T-cell (primary cell): ENCODE measurements around the gene OR2T27. TPM values are rescaled to one million over a fixed set of nuclear protein-coding genes. Genes with fewer than 3 reads are reported as not detected.

Source experiments
- ATAC-seq, 4 experiments: fragments of 200-7000 bp in 3 of 4; fragments of 150-1000 bp in 1 of 4; cut with Tn5 transposase; replicated peaks in 1 of 4; 1 replicate in 3 of 4; 2 replicates in 1 of 4; pipeline ENCODE4 v1.10.0; 2021; ENCODE audit warnings: moderate library complexity in 3 of 4, mild to moderate bottlenecking in 2 of 4, moderate number of reproducible peaks in 1 of 4
- CTCF ChIA-PET, 2 donors: fragments of 300-600 bp; sonication (Branson Sonifier 250); formaldehyde crosslinking; loops; one replicate each; lab custom pipeline; 2022; ENCODE audit warnings: antibody characterized with exemption in 2 of 2; lab: Charles Lee
- POLR2A ChIA-PET, 2 donors: fragments of 300-600 bp; sonication (Branson Sonifier 250); formaldehyde crosslinking; loops; one replicate each; lab custom pipeline; 2022; ENCODE audit warnings: antibody characterized with exemption in 2 of 2; lab: Charles Lee
- DNase-seq, 35 experiments: peaks; one replicate each; pipeline versions ENCODE4 v3.0.0 to v3.0.0-alpha.2; 2013 to 2023
- H3K27ac ChIP-seq: one replicate; pipeline ENCODE4 v1.5.1; 2013; ENCODE audit warnings: low read length
- H3K27me3 ChIP-seq, 2 experiments: replicated peaks in 1 of 2; 1 replicate in 1 of 2; 2 replicates in 1 of 2; pipeline versions ENCODE4 v1.6.1 to v1.7.0; 2013; ENCODE audit warnings: low read length in 1 of 2, mixed read lengths in 1 of 2; ENCODE audit not compliant: control insufficient read depth in 2 of 2, insufficient read depth in 2 of 2; ENCODE audit errors: extremely low read depth in 1 of 2
- H3K36me3 ChIP-seq, 2 donors: 1 replicate in 1 of 2; 2 replicates in 1 of 2; pipeline versions ENCODE4 v1.6.1 to v1.7.0; 2013; ENCODE audit warnings: low read length in 1 of 2; ENCODE audit not compliant: control insufficient read depth in 2 of 2, insufficient read depth in 1 of 2; ENCODE audit errors: extremely low read depth in 1 of 2
- H3K4me1 ChIP-seq, 2 experiments: 1 replicate in 1 of 2; 2 replicates in 1 of 2; pipeline versions ENCODE4 v1.6.1 to v1.7.0; 2013; ENCODE audit warnings: low read length in 2 of 2, mixed read lengths in 1 of 2; ENCODE audit not compliant: insufficient read depth in 2 of 2, control insufficient read depth in 1 of 2; ENCODE audit errors: extremely low read depth in 1 of 2
- H3K4me3 ChIP-seq, 2 donors: 1 replicate in 1 of 2; 2 replicates in 1 of 2; pipeline versions ENCODE4 v1.5.1 to v1.7.0; 2013; ENCODE audit warnings: mild to moderate bottlenecking in 2 of 2, low read length in 1 of 2, moderate library complexity in 1 of 2; ENCODE audit not compliant: control insufficient read depth in 1 of 2; ENCODE audit errors: extremely low read depth in 1 of 2
- H3K9me3 ChIP-seq: 2 replicates; pipeline ENCODE4 v1.7.0; 2013
- H3K27ac Mint-ChIP-seq, 2 donors: one replicate each; pipeline ENCODE4 v1.8.0; 2020 to 2021; ENCODE audit warnings: mild to moderate bottlenecking in 2 of 2, mixed read lengths in 2 of 2
- H3K27me3 Mint-ChIP-seq, 2 donors: one replicate each; pipeline ENCODE4 v1.8.0; 2021 to 2022; ENCODE audit warnings: mixed read lengths in 2 of 2
- H3K36me3 Mint-ChIP-seq: one replicate; pipeline ENCODE4 v1.8.0; 2021; ENCODE audit warnings: mixed read lengths
- H3K4me1 Mint-ChIP-seq, 3 donors: one replicate each; pipeline ENCODE4 v1.8.0; 2020 to 2022; ENCODE audit warnings: mixed read lengths in 3 of 3, mild to moderate bottlenecking in 1 of 3
- H3K4me3 Mint-ChIP-seq, 3 donors: one replicate each; pipeline ENCODE4 v1.8.0; 2020 to 2022; ENCODE audit warnings: mild to moderate bottlenecking in 3 of 3, mixed read lengths in 3 of 3, moderate library complexity in 3 of 3
- H3K9me3 Mint-ChIP-seq, 3 donors: one replicate each; pipeline ENCODE4 v1.8.0; 2020 to 2022; ENCODE audit warnings: mixed read lengths in 3 of 3
- WGBS: methylation state at CpG from one replicate; pipeline ENCODE4 v1.1.5; 2013; ENCODE audit warnings: missing lambda C conversion rate; ENCODE audit not compliant: insufficient coverage; 5-methylcytosine and 5-hydroxymethylcytosine counted together
- total RNA-seq, 35 experiments: library from RNA in 6 of 35; stranded (reverse) in 6 of 35; fragments of 120-200 nt in 1 of 35; gene quantifications; one replicate each; pipeline versions ENCODE4 v1.2.1 to v1.2.4 and lab custom pipeline; 2013 to 2026

Gene OR2T27
- total RNA-seq, 5 donors from 2014 or later (not counting 1 experiment from before 2014, with no cell fraction given) = not detected

DNA sequence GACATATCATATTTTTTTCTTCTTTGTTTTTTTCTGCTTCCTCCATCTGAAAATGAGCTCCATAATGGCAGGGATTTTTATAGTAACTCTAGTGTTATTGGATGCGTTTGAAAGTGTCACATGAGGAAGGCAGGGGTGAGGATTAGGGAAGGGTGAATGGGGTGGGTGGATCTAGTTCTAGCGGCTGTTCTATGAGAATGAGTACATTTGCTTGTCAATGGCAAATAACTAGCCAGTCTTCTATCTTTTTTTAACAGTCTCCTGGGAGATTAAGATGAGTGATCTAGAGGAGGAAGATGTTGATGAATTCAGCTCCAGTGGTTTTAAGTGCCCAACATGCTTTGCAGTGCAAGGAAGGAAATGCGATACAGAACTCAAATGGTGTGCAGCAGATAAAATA lies 41.4 kb upstream of the OR2T27 start:
- Mint-ChIP-seq H3K27me3 (peaks cover 19 to 23% of the 10 kb centered on the region in 2 donors), H3K27ac (no peak overlapping the region), H3K4me1 (no peaks in the 10 kb centered on the region), H3K36me3 (peaks cover 3% of the 10 kb centered on the region), H3K4me3 (no peak overlapping the region), H3K9me3 (no peaks in the 10 kb centered on the region)
- POLR2A ChIA-PET = no interaction called here
- H3K36me3 ChIP-seq = no peaks in the 10 kb centered on the region
- no peaks in the 10 kb centered on the region for H3K4me1 ChIP-seq
- WGBS = 81% methylated on average over 2 of the region's 3 CpGs
- no peak overlapping the region for H3K4me3 ChIP-seq
- CTCF ChIA-PET = no interaction called here
- no peaks in the 10 kb centered on the region for H3K9me3 ChIP-seq
- H3K27me3 ChIP-seq = peaks cover 0 to 4% of the 10 kb centered on the region in 2 experiments
- no peak overlapping the region for H3K27ac ChIP-seq
- DNase-seq = no peak
- ATAC-seq = no peak

DNA sequence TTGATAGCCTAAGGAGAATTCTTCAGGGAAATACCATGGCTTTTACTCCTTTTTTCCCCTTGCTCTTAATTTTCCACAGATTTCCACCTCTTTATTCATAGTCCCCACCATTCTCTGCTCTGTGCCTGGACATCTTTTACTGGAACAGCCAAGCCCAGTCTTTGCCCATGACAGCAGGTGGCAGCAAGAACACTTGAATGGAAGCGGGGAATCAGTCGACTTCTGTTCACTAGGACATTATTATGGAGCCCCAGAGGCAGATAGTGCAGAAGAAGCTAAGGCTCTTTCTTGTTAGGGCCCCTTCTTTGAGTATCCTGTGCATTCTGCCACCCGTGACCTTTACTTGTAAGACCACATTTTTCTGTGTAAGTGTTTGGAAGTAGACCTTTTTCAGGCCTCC lies 40.9 kb upstream of the OR2T27 start:
- Mint-ChIP-seq H3K9me3 (no peaks in the 10 kb centered on the region), H3K27ac (no peak overlapping the region), H3K4me3 (no peak overlapping the region), H3K36me3 (peaks cover 3% of the 10 kb centered on the region), H3K4me1 (no peaks in the 10 kb centered on the region), H3K27me3 (peaks cover 19 to 23% of the 10 kb centered on the region in 2 donors)
- Histone ChIP-seq H3K4me3 (no peak overlapping the region), H3K36me3 (no peaks in the 10 kb centered on the region), H3K27me3 (peaks cover 0 to 4% of the 10 kb centered on the region in 2 experiments), H3K9me3 (no peaks in the 10 kb centered on the region), H3K4me1 (no peaks in the 10 kb centered on the region), H3K27ac (no peak overlapping the region)
- DNase-seq (peak in 1 of 35 experiments; percentile 11), ATAC-seq (no peak)
- CTCF ChIA-PET = no interaction called here
- no CpG with 5 or more reads among the region's 3 CpGs for WGBS
- POLR2A ChIA-PET = no interaction called here

DNA sequence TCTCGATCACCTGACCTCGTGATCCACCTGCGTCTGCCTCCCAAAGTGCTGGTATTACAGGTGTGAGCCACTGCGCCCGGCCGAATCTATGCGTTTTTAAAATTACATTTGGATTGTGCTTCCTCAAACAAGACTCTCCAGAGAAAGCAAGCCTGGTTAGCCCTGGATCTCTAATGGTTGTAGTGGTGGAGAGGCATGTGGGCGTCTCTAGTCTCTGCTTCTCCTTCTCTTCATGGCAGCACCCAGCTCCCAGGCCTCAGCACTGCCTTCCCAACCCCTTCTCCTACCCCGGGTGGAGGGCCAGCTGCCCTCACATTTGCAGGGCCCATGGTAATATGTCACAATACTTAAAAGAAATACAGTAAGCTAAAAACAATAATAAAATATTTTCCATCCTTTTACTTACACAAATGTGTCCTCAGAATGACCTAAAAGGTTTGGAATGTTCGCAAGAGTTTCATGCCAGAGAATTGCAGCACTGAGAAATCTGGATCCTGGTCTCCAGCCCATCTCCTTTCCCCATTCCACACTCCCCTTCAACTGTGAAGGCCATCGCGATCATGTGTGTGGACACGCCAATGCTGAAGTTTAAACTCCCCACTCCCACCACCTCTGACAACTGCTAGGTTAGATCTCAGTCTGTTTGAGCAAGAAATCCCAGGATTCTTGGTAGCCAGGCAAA lies 40.3 kb upstream of the OR2T27 start:
- ChIA-PET POLR2A (no interaction called here), CTCF (no interaction called here)
- Histone ChIP-seq H3K36me3 (no peaks in the 10 kb centered on the region), H3K4me3 (no peak overlapping the region), H3K9me3 (no peaks in the 10 kb centered on the region), H3K27me3 (peaks cover 0 to 4% of the 10 kb centered on the region in 2 experiments), H3K4me1 (no peaks in the 10 kb centered on the region), H3K27ac (no peak overlapping the region)
- WGBS = 98% methylated on average over 4 of the region's 13 CpGs
- H3K9me3 Mint-ChIP-seq = no peaks in the 10 kb centered on the region
- no peak overlapping the region for H3K27ac Mint-ChIP-seq
- peaks cover 19 to 23% of the 10 kb centered on the region in 2 donors for H3K27me3 Mint-ChIP-seq
- H3K4me3 Mint-ChIP-seq = no peak overlapping the region
- no peaks in the 10 kb centered on the region for H3K4me1 Mint-ChIP-seq
- no peak for ATAC-seq
- no peak for DNase-seq
- peaks cover 3% of the 10 kb centered on the region for H3K36me3 Mint-ChIP-seq

DNA sequence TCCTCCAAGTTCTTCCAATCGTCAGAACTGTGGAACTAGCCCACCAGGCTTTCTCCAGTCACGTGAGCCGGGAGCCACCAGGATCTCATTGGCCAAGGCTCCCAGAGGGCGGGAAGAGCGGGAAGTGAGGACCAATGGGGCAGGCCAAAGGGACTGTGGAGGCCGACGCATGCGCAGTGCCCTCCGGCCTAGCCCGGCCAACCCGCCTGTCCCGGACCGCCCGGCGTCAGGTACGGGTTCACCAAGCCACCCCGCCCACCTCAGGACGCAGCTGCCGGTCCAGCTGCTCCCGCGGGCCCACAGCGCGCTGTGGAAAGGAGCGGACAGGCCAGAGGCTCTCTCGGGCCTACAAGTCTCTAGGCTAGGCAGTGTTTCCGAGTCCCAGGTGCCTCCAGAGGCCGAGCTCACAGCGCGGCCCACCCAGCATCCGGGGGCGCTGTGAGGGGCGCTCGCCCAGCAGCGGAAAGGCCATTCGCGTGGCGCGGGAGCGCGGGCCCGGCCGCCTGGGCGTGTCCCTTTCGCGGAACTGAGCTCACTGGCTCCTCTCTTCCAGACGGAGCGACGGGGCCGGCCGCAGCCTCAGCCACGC lies 36.3 kb upstream of the OR2T27 start:
- Mint-ChIP-seq H3K36me3 (peaks cover 3% of the 10 kb centered on the region), H3K4me1 (peaks cover 2 to 5% (median 3%) of the 10 kb centered on the region in 3 donors), H3K27me3 (peaks cover 6 to 16% of the 10 kb centered on the region in 2 donors), H3K9me3 (peaks cover 4 to 9% (median 4%) of the 10 kb centered on the region in 3 donors), H3K4me3 (no peak overlapping the region), H3K27ac (no peak overlapping the region)
- ATAC-seq = no peak
- CTCF ChIA-PET = interaction anchor here in 1 of 2 donors (1.1 kb wide), 1 partner anchor 288 kb away, joined by 3 read pairs; no protein-coding TSS in a partner anchor
- H3K4me3 ChIP-seq = no peak overlapping the region
- H3K27ac ChIP-seq = no peak overlapping the region
- WGBS = 90% methylated on average over 51 of the region's 51 CpGs
- H3K4me1 ChIP-seq = no peaks in the 10 kb centered on the region
- H3K9me3 ChIP-seq = no peaks in the 10 kb centered on the region
- H3K36me3 ChIP-seq = no peaks in the 10 kb centered on the region
- H3K27me3 ChIP-seq = peaks cover 0 to 4% of the 10 kb centered on the region in 2 experiments
- no peak for DNase-seq
- POLR2A ChIA-PET = no interaction called here

DNA sequence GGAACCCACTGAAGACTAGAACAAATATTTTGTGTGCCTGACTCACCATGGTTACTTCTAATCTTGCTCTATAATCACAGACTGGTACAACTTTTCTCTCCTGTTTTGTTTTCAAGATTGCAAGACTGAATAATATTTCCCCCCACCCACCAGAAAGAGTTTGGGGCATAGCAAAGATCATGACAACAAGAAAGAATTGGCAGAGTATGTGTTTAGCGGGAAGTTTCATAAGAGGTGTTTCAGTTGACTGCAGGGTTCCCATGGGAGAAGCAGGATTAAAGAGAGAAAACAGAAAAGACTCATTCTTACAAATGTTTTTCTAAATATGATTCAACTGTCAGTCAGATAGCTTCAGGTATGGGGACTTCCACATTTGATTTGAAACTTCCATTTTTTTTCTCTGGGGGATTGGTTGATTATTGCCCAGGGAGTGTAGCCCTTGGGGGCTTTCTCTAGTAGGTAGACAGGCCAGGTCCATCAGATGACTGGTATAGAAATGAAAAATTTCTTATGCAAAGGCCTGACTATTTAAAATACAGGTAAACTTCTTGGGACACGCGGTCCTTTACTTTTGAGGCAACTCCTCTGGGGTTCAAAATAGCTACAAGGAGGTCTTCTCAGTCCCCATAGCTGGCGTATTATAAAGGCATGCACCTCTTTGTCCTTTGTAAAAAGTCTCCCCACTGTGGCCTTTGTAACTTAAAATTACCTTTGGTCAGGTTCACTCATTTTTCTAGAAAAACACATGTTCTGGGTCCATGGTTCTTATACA lies 33.4 kb upstream of the OR2T27 start:
- H3K36me3 ChIP-seq = no peaks in the 10 kb centered on the region
- POLR2A ChIA-PET = no interaction called here
- no peaks in the 10 kb centered on the region for H3K9me3 ChIP-seq
- H3K4me3 Mint-ChIP-seq = no peak overlapping the region
- ATAC-seq (no peak), DNase-seq (no peak)
- H3K27ac ChIP-seq = no peak overlapping the region
- peaks cover 4 to 9% (median 4%) of the 10 kb centered on the region in 3 donors for H3K9me3 Mint-ChIP-seq
- CTCF ChIA-PET = no interaction called here
- H3K4me1 Mint-ChIP-seq = peaks cover 3 to 8% (median 4%) of the 10 kb centered on the region in 3 donors
- H3K4me3 ChIP-seq = no peak overlapping the region
- 100% methylated on average over 2 of the region's 4 CpGs for WGBS
- no peaks in the 10 kb centered on the region for H3K4me1 ChIP-seq
- peaks cover 6 to 7% of the 10 kb centered on the region in 2 donors for H3K27me3 Mint-ChIP-seq
- peaks cover 0 to 2% of the 10 kb centered on the region in 2 experiments for H3K27me3 ChIP-seq
- peaks cover 3% of the 10 kb centered on the region for H3K36me3 Mint-ChIP-seq
- no peak overlapping the region for H3K27ac Mint-ChIP-seq

DNA sequence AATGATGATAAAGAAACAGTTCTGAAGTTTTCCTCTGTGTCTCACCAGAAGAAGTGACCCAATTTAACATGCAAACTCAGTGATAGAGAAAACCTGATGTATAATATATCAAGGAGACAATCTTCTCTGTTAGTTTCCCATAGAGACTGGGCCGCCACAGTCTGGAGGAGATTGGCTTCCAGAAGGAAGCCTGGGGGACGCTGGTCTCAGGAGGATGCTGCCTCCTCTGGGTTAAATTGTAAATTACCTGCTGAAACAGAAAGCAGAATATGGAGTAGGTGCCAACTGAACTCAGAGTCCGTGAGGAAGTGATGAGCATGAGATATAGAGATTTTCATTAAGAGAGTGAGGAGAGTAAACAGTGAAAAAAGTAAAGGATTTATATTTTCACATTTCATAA lies 31.5 kb upstream of the OR2T27 start:
- H3K36me3 Mint-ChIP-seq = no peaks in the 10 kb centered on the region
- peaks cover 3 to 8% (median 4%) of the 10 kb centered on the region in 3 donors for H3K4me1 Mint-ChIP-seq
- peak; percentile 48 to 67 (median 59) for ATAC-seq
- 41% methylated on average over 2 of the region's 3 CpGs for WGBS
- ChIA-PET POLR2A (no interaction called here), CTCF (interaction anchor here (0.7 to 1.0 kb wide), 2 partner anchors 282 to 442 kb away, joined by 3 to 5 read pairs; no protein-coding TSS in a partner anchor)
- H3K27ac ChIP-seq = no peak overlapping the region
- H3K27me3 ChIP-seq = peaks cover 0 to 4% of the 10 kb centered on the region in 2 experiments
- H3K4me1 ChIP-seq = no peaks in the 10 kb centered on the region
- no peak overlapping the region for H3K4me3 Mint-ChIP-seq
- H3K9me3 ChIP-seq = no peaks in the 10 kb centered on the region
- no peak overlapping the region for H3K4me3 ChIP-seq
- H3K9me3 Mint-ChIP-seq = peaks cover 4 to 9% (median 4%) of the 10 kb centered on the region in 3 donors
- H3K36me3 ChIP-seq = no peaks in the 10 kb centered on the region
- peak in 10 of 35 experiments; percentile 2 to 58 (median 7) for DNase-seq
- H3K27me3 Mint-ChIP-seq = peaks cover 0 to 10% of the 10 kb centered on the region in 2 donors
- no peak overlapping the region for H3K27ac Mint-ChIP-seq
